Measurements from ENCODE around the gene EIF4E. TPM values are rescaled to one million over a fixed set of nuclear protein-coding genes. Genes with fewer than 3 reads are reported as not detected.
"Not testable (repeated sequence)": the region's sequence is repeated elsewhere in the genome, so short reads cannot be mapped to it uniquely, and the experiment has no call there.

EIF4E gene
- total RNA-seq, 1 experiment from 2014 or later, result 163 TPM

DNA sequence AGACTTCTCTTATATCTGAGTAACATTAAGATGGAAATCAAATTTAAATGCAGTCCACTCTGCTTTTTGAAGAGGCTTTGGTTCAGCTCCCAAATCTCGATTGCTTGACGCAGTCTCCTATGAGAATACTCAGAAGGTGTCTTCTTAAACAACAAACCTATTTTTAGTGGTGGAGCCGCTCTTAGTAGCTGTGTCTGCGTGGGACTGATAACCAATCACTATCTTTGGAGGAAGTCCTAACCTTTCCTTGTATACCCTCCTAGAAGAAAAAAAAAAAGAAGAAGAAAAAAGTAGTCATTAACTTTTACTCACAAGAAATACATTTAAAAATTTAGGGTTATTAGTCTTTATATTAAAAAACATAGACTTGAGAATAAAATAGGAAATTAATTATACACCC, 48.0 kb downstream of the EIF4E start:
- DNase-seq (ENCODE audit: low read depth), result not testable (repeated sequence)

DNA sequence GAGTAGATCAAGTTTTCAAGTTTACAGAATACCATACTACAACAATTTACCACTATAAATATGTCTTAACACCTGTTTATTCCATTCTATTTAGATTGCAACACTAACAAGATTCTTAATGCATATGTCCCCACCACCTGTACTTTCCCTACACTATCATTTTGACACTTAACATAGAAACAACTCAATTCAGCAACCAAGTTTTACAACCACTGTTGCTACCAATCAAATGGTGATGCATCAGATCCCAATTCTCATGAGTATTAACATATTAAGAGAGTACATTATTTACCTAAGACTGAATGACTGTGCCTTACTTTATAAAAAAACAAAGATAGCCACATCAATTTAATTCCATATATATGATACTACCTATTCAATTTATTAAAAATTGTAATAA, 49.4 kb downstream of the EIF4E start:
- no peak for DNase-seq (ENCODE audit: low read depth)

DNA sequence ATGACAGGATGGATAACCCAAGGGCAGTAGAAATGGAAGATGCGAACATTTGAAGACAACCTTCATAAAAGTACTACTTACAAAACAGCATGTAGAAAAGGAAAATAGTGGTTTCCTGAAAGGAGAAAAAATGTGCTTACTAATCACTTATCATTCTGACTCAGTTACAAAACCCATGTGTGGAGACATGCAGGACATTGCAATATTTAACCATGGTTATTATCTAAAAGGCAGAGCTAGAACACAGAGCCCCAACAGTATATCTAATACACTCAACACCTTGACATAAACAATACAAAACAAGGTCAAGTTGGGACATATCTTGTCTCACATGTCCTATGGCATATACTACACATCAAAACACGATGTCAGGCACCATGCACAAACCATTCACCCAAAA, 55.9 kb downstream of the EIF4E start:
- DNase-seq (ENCODE audit: low read depth), result peak; percentile 19

DNA sequence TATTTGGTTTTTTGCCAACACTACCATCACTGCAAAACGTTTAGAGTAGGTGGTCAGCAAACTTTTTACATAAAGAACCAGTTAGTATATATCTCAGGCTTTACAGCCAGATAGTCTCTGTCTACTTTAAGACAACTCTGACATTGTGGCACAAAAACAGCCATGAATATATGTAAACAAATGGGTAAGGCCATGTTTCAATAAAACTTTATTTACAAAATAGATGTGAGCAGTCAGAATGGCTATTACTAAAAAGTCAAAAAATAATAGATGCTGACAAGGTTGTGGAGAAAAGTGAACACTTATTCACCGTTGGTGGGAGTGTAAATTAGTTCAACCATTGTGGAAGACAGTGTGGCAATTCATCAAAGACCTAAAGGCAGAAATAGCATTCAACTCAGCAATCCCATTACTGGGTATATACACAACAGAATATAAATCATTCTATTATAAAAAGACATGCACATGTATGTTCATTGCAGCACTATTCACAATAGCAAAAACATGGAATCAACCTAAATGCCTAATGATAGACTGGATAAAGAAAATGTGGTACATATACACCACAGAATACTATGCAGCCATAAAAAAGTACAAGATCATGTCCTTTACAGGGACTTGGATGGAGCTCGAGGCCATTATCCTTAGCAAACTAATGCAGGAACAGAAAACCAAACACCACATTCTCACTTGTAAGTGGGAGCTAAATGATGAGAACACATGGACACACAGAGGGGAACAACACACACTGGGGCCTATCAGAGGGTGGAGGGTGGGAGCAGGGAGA, 56.6 kb downstream of the EIF4E start:
- DNase-seq (ENCODE audit: low read depth), result not testable (repeated sequence)

DNA sequence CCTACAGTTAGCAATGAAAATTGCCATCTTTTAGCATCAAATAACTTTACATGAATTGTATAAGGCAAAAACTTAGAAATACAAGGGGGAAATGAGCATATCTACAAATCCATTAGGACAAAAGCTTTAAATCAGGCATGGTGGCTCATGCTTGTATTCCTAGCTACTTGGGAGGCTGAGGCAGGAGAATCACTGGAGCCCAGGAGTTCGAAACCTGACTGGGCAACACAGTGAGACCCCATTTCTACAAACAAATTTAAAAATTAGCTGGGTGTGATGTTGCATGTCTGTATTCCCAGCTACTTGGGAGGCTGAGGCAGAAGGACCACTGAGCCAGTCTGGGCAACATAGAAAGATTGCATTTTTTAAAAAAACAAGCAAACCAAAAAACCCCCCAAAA, 61.3 kb downstream of the EIF4E start:
- no peak for DNase-seq (ENCODE audit: low read depth)

DNA sequence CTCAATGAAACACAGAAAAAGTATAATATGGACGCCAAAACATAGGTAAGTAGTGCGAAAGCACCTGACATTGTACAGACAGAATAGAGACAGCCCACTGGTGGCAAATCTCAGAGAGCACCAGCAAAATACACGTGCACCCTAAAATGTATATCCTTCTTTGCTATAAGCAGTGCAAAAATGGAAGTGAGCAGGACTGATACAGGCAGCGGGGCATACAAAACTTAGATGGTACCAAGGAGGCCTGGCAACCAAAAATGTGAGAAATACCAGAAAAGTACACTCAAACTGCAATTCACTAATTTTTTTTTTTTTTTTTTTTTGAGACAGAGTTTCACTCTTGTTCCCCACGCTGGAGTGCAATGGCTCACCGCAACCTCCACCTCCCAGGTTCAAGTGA, 63.9 kb downstream of the EIF4E start:
- DNase-seq (ENCODE audit: low read depth), result no peak

DNA sequence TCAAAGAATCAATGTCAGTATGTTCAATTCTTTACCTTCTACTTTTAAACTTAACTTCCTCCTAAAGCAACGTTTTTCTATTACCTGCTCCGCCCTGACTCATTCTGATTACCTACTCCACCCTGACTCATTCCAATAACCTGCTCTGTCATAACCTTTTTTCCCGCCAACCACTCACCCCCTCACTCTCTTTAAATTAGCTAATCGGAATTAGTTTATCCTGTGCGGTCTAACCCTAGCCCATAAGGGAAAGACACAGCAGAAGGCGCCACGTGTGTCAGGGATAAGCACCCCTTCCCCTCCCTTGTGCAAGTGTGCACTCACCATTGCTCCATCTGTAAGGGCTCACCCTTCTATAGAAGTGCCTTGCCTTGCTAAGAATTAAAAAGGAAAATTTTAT, 64.4 kb downstream of the EIF4E start:
- no peak for DNase-seq (ENCODE audit: low read depth)

DNA sequence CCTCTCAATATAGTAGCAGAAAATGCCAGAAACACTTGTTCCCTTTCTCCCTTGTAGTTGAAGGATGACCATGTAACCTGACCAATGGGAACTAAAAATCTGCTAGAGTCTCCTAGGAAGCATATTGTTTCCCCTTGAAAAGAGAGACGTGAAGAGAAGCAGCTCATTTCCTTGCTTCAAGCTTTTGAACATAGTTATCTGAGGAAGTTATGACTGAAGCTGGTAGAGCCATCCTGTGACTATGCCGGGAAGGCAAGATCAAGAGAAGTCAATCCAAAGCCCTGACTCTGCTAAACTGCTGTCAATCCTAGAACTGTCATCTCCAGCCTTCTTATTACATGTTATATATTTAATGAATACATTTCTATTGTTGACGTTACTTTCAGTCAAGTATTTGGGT, 66.6 kb downstream of the EIF4E start:
- no peak for DNase-seq (ENCODE audit: low read depth)

DNA sequence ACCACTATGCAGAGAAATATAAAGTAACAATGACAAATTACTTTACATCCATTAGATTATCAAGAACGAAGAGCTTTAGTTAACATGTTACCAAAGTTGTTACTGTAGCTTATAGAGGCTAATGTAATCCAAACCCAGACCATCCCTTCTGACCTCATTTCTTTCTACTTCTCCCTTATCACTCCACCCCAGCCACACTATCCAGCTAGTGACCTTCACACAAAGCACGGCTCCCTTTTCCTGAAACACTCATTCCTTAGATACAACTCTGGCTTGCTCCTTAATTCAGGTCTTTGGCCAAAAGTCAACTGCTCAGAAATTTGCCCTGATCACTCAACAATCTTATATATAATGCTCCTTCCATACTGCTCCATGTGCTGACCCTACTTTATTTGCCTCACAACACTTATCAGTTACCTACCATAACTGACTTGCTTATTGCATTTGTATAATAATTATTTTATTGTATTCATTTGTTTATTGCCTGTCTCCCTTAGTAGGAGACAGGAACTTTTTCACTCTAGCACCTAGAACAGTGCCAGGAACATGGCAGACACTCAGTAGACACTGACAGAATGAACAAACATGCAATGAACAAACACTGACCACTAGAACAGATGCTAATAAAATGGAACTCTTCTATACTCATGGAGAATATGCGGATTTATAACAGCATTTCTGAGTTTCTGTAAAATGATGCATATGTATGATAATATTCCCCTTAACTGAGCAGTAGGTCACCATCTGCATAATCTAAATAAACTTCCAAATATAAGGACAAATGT, 67.6 kb downstream of the EIF4E start:
- DNase-seq (ENCODE audit: low read depth), result no peak

DNA sequence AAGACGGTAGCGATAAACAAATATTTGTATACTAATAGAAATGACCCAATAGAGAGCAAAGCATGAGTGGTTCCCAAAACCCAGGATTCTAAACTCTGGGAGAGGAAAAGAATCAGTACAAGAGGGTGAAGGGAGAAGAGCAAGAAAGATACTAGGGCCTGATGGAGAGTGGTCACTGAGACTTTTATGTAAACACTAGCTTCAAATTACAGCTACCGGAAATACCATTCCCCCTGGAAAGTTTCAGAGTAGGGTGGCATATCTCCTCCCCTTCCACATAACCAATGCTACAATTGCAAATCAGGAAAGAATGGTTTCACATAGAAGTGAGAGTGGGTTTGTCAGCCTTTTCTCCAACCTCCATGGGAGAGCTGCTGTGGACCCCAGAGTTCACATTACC, 77.1 kb downstream of the EIF4E start:
- peak; percentile 14 for DNase-seq (ENCODE audit: low read depth)

DNA sequence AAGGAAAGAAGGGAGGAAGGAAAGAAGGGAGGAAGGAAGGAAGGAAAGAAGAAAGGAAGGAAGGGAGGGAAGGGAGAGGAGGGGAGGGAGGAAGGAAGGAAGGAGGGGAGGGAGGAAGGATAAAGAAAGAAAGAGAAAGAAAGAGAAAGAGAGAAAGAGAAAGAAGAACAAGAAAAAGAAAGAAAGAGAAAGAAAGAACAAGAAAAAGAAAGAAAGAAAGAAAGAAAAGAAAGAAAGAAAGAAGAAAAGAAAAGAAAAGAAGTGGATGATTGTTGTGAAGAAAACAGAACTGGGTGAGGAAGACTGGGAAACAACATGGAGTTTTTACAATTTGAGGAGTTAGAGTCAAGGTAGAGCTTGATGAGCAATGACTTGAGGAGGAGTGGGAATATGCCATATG, 78.0 kb downstream of the EIF4E start:
- DNase-seq (ENCODE audit: low read depth), result no peak

DNA sequence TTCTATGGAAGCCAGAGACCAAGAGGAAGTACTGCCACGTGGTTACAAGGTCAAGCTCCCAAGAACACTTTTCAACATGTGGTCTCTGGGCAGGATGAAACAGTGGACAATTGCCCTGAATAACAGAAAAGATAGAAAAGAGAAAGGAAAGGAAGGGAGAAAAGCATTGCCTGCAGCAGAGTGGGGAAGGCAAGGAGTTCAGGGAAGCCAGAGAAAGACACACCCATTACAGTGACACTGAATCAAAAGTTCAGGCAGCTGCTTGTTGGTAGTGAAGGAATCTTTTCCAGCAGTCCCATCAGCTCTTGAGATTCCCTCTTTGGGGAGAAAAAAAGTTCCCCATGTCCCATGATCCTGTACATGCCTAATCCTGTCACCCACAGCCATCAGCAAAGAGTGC, 80.5 kb downstream of the EIF4E start:
- no peak for DNase-seq (ENCODE audit: low read depth)

DNA sequence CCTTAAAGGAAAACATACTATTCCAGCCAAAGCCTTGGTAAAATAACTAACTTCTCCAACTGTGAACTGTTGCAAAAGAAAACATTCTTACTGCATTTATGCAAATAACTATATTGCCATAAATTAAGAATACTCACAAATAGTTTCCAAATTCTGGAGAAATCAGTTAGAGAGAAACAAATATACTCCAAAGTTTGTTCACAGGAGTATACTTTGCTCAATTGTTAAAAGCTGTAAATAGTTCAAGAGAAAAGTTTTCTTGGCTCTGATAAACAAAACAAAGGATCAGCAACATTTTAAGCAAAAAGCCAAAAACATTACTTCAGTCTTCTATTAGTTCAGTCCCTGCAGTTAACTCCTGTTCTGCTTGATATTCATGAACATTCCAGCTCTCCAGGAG, 83.0 kb downstream of the EIF4E start:
- no peak for DNase-seq (ENCODE audit: low read depth)

DNA sequence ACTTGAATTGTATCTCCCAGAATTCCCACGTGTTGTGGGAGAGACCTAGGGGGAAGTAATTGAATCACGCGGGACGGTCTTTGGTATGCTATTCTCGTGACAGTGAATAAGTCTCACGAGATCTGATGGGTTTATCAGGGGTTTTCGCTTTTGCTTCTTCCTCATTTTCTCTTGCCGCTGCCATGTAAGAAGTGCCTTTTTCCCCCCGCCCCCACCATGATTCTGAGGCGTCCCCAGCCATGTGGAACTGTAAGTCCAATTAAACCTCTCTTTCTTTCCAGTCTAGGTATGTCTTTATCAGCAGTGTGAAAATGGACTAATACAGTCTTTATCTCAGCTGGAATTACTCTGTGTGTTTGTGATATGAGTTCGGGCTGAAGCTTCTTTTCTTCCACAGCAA, 86.0 kb downstream of the EIF4E start:
- not testable (repeated sequence) for DNase-seq (ENCODE audit: low read depth)

DNA sequence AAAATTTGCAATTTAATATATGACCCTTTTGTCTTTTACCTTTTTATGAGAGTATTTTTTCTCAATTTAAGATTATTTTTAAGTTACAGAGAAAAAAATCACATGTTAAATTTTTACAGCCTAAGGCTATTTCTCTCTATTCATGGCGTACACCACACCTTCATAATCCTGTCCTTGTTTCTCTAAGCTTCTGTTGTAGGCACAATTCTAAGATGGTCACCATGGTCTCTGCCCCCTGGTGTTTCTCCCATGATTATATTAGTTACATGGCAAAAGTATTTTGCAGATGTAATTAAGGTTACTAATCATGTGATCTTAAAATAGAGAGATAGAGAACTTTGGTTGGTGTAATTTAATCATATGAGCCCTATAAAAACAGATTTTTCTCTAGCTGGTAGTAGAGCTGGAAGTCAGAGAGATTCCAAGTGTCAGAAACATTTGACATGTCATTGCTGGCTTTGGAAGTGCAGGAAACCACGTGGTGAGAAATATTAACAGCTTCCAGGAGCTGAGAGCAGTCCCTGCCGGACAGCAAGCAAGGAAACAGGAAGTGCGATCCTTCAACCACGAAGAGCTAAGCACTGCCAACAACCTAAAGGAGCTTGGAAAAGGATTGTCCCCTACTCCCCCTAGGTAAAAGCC, 89.8 kb downstream of the EIF4E start:
- DNase-seq (ENCODE audit: low read depth), result peak; percentile 23

DNA sequence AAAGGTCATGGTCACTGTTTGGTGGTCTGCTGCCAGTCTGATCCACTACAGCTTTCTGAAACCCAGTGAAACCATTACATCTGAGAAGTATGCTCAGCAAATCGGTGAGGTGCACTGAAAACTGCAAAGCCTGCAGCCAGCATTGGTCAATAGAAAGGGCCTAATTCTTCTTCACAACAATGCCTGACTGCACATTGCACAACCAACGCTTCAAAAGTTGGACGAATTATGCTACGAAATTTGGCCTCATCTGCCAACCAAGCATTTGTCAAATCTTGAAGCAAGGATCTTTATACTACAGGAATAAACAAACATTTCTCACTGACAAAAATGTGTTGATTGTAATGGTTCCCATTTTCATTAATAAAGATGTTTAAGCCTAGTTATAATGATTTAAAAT, 90.4 kb downstream of the EIF4E start:
- DNase-seq (ENCODE audit: low read depth), result no peak

DNA sequence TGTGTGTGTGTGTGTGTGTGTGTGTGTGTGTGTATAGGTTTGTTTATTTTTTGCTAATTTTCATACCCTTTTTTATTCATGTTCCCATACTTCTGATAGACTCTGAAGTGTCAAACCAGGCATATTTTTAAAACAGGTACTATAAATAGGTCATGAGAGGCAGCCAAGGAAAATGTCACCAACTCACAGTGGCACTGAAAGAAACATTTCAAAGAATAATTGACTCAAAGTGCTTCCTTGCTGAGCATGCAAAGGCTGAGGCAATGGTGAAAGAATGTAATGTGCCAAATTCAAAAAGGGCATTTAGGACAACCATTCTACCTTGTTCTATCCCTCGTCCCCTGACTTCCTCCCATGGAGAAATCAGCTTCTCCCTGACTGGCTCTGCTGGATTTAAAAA, 95.5 kb downstream of the EIF4E start:
- no peak for DNase-seq (ENCODE audit: low read depth)

DNA sequence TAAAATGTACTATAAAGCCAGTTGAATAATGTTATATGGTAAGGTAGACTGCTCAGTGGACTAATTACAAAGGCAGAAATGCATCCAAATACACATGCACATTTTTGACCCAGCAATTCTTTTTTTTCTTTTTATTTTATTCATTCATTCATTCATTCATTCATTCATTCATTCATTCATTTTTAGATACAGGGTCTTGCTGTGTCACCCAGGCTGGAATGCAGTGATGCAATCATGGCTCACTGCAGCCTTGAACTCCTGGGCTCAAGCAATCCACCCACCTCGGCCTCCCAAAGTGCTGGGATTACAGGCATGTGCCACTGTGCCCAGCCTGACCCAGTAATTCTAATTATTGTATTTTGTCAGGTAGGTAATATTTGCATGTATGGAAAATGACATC, 97.9 kb downstream of the EIF4E start:
- not testable (repeated sequence) for DNase-seq (ENCODE audit: low read depth)

All from LHCN-M2 (cell line).